GM20000 (cell line): Measurements from ENCODE around the gene BEST1.

Experiments
- DNase-seq: peaks from one replicate; pipeline ENCODE4 v3.0.0; 2012; ENCODE audit warnings: low spot score
- CTCF ChIP-seq: IDR thresholded peaks from 2 replicates; pipeline ENCODE4 v1.5.1; 2012; ENCODE audit warnings: mild to moderate bottlenecking, control low read depth; ENCODE audit errors: extremely low read depth, missing control alignments

Gene BEST1

GRCh38 chr11:61935861-61936260, 14.3 kb upstream of the BEST1 start:
- DNase-seq: no peak
- no peak for TF ChIP-seq CTCF

- DNase-seq: no peak
- no peak for TF ChIP-seq CTCF
Observed at GRCh38 chr11:61940466-61940865, 9.7 kb upstream of the BEST1 start.

- no peak for DNase-seq
- TF ChIP-seq CTCF: no peak
Observed at GRCh38 chr11:61945191-61945590, 5.0 kb upstream of the BEST1 start.

- TF ChIP-seq CTCF: no peak
Observed at GRCh38 chr11:61946894-61947293, 3.3 kb upstream of the BEST1 start.

GRCh38 chr11:61947486-61948210, 2.5 kb upstream of the BEST1 start:
- DNase-seq: peak; percentile 87
- peak; percentile 80 for TF ChIP-seq CTCF

More at GRCh38 chr11:61946894-61947293, 3.3 kb upstream of the BEST1 start:
- DNase-seq: no peak

GRCh38 chr11:61948505-61948904, 1.6 kb upstream of the BEST1 start:
- TF ChIP-seq CTCF: no peak
- no peak for DNase-seq

- peak; percentile 42 for DNase-seq
- TF ChIP-seq CTCF: no peak
Observed at GRCh38 chr11:61949169-61950034, 749 bp upstream of the BEST1 start.
